GM19240 (cell line): ENCODE measurements around the gene TEDC2.
"Not testable (repeated sequence)": the region's sequence is repeated elsewhere in the genome, so short reads cannot be mapped to it uniquely, and the experiment has no call there.

Experiments
- DNase-seq: peaks from one replicate; pipeline ENCODE4 v3.0.0; 2011; ENCODE audit warnings: low spot score; ENCODE audit not compliant: insufficient read length

TEDC2 gene

DNA sequence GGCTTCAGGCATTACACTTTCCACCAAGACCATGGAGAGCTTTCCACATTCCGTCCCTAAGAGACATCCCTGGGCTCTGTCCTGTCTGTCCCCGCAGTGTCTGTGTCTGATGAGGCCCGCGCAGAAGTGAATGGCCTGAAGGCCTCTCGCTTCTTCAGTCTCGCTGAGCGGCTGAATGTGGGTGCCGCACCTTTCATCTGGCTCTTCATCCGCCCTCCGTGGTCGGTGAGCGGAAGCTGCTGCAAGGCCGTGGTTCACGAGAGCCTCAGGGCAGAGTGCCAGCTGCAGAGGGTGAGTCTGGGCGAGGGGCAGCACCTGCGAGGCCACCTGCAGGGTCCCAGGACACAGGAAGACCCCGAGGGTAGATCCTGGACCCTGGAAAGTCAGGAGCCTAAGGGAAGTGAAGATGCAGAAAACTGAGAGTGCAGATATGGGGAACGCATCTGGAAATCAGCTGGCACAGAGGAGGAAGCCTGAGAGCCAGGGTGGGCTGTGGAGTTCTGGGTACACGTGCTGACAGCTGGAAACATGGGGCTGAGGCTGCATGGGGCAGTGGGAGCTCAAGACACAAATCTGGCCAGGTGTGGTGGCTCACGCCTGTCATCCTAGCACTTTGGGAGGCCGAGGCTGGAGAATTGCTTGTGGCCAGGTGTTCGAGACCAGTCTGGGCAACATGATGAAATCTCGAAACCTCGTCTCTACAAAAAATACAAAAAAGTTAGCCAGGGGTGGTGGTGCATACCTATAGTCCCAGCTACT lies 22.7 kb upstream of the TEDC2 start:
- DNase-seq, result no peak

DNA sequence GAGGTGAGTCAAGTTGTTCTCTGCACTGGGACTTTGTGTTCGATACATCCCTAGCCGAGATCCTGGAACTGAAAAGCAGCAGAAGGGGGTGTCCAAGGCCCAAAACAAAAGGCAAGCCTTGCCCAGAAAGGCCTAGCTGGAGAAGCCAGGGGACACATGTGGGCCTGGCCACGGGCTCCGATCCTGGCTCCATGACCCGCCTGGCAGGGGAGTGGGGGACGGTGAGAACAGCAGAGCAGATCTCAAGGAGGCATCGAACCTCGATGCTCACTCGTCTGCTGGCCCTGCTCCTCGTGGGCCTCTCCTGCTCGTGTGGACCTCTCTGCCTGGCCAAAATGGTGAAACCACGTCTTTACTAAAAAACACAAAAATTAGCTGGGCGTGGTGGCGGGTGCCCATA lies 21.8 kb upstream of the TEDC2 start:
- no peak for DNase-seq

DNA sequence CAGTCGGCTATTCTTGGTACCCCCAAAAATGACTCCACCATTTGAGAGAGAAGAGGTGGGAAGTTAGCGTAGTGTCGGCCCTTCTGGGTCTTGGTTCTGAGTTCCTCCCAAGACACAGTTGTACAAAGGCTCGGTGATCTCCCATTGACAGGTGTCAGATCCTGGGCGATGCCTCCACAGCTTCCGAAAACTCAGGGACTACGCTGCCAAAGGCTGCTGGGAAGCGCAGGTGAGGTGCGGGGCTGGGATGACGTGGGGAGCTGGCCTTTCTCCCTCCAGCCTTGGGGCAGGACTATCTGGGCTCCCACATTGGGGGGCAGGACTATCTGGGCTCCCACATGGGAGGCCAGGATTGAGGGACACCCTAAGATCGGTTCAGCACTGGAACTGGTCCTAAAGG lies 20.3 kb upstream of the TEDC2 start:
- no peak for DNase-seq

DNA sequence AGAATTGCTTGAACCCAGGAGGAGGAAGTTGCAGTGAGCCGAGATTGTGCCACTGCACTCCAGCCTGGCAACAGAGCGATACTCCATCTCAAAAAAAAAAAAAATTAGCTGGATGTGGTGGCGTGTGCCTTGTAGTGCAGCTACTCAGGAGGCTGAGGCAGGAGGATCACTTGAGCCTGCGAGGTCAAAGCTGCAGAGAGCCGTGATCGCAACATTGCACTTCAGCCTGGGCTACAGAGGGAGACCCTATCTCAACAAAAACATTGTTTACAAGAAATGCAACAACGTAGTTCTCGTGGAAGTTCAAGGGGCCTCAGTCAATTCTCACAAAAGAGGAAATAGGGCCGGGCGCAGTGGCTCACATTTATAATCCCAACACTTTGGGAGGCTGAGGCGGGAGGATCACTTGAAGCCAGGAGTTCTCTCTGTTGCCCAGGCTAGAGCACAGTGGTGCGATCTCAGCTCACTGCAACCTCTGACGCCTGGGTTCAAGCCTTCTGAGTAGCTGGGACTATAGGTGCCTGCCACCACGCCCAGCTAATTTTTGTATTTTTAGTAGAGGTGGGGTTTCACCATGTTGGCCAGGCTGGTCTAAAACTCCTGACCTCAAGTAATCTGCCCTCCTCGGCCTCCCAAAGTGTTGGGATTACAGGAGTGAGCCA lies 18.6 kb upstream of the TEDC2 start:
- DNase-seq, result not testable (repeated sequence)

DNA sequence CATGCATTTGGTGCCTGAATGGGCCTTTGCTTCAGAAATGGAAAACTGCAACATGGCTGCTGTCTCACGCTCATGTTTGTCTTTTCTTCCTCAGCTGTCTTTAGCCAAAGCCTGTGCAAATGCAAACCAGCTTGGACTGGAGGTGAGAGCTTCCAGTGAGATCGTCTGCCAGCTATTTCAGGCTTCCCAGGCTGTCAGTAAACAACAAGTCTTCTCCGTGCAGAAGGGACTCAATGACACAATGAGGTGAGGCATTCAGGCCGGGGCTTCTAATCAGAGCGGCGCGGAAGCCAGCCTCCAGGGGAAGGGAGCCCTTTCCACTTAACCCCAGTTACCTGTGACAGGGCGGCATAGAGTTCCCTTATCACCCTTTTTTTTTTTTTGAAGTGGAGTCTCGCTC lies 16.4 kb upstream of the TEDC2 start:
- DNase-seq, result no peak

DNA sequence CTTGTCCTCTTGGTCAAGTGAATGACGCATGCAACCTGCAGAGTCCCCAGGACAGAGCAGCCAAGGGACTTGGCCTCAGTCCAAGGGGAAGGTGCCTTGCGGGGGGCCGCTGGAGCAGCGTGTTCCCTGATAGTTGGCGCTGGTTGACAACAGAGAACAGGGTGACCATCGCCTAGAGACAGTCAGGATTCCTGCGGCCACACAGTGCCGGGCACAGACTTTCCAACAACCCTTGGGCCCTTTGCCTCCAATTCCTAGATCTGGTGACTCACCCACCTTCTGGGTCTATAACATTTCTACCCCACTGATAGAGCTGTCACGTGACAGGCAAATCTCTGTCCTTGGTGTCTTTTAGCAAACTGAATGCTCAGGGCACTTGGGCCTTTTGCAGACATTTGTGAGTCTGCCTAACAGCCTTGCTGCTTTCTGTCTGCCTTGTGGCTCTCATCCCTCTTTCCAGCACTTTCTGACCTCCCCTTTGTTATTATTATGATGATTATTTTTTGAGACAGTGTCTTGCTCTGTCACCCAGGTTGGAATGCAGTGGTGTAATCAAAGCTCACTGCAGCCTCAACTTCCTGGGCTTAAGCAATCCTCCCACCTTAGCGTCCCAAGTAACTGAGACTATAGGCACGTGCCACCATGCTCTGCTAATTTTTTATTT lies 11.9 kb upstream of the TEDC2 start:
- no peak for DNase-seq

DNA sequence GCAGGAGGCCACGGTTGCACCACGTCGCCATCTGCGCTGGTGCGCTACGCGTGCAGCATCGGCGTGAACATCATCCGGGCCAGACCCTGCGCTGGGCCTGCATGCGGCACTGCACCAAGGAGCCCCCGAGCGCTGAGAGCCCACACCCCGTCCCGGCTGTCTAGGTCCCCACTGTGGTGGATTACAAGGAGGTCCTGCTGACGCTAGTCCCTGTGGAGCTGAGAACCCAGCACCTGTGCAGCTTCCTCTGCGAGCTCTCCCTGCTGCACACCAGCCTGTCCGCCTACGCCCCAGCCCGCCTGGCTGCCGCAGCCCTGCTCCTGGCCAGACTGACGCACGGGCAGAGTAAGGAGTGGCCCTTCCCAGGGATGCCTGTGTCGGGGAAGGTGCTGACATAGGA lies 10.8 kb upstream of the TEDC2 start:
- DNase-seq, result no peak

DNA sequence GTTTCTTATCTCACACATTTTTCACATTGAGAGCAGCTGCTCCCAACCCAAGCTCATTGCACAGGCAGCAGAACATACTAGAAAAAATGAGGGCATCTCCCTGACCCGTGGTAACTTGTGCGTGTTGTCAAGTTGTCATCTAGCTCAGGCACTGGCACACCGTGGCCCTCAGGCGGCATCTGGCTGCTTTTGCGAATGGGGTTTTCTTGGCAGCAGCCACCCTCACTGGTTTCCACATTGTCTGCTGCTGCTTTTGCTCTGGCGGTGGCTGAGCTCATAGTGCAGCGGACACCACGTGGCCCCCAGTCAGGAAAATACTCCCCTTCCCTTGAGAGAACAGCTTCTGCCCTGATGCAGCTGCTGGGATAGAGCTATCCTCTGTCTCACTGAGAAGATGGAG lies 9.4 kb upstream of the TEDC2 start:
- DNase-seq, result no peak

DNA sequence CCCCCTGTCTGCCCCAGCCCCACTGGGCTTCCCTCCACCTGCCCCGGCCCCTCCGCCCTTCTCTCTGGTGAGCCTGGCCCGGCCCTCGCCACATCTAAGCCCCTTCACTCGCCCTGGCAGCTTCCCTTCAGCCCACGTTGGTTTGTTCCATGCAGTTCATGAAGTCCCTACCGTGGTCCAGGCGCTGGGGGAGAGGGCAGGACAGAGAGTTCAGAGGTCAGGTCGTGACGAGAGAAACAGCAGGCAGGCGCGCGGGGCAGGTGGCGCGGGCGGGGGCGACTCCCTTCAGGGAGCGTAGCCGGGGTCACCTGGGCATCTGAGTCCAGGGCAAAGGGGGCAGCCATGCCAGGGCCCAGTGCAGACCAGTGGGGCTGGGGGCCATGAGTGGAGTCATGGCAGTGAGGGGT lies 8.9 kb upstream of the TEDC2 start:
- DNase-seq, result no peak

DNA sequence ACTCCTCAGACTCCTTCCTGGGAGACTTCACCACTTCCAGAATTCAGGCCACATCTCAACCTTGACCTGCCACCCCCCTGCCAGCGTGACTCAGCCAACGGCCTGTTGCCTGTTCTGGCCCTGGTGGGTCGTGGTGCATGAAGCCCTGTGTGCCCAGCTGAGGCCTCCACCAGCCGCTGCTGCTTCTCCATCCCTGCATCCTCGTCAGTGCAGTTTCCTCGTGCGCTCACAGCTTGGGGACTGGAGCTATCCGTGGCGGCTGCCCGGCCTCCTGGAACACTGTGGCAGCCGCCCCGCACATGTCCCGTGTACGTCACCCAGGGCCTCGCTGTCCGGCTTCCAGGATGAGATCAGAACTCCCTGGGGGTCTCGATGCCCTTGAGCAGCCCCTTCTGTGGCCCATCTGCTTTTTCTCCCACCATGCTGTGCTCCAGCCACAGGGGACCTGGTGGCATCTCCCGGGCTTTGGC lies 8.0 kb upstream of the TEDC2 start:
- no peak for DNase-seq

DNA sequence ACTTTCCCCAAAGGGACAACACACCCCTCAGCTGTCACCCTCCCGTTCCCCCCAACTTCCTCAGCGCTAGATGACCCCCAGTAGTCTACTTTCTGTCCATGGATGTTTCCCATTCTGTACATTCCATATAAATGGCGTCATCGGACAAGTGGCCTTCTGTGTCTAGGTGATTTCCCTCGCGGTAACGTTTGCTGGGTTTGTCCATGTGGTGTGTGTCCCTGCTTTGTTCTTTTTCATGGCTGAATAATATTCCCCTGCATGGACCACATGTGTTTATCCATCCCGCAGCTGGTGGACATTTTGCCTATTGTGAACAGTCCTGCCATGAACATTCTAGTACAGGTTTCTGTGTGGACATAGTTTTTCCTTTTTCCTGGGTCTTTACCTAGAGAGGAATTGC lies 7.3 kb upstream of the TEDC2 start:
- DNase-seq, result no peak

DNA sequence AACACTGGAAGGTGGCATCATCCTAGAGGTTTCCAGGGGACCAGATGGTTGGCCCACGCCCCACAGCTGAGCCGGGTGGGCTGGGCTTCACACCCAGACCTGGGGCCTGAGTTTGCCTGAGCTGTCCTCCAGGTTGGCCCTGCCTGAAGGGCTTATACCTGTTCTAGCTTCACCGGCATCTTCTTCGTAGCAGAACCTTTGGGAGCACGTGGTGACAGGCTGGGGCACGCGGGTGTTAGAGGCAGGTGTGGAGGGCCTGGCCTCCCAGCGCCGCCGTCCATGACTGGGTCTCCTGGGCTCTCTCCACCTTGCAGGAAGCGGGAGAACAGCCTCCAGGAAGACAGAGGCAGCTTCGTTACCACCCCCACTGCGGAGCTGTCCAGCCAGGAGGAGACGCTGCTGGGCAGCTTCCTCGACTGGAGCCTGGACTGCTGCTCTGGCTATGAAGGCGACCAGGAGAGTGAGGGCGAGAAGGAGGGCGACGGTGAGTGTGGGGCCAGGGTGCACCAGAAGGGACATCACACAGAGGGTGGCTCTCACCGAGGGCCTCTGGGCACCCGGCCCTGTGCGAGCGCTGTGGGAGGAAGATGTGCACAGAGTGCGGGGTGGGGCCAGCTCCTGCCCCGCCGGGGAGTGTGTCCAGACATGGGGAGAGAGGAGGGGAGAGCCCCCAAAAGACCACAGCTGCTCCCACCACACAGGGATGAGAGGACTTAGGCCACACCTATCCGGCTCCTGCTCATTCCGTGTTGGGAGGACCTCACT lies 4.6 kb upstream of the TEDC2 start:
- DNase-seq, result no peak

DNA sequence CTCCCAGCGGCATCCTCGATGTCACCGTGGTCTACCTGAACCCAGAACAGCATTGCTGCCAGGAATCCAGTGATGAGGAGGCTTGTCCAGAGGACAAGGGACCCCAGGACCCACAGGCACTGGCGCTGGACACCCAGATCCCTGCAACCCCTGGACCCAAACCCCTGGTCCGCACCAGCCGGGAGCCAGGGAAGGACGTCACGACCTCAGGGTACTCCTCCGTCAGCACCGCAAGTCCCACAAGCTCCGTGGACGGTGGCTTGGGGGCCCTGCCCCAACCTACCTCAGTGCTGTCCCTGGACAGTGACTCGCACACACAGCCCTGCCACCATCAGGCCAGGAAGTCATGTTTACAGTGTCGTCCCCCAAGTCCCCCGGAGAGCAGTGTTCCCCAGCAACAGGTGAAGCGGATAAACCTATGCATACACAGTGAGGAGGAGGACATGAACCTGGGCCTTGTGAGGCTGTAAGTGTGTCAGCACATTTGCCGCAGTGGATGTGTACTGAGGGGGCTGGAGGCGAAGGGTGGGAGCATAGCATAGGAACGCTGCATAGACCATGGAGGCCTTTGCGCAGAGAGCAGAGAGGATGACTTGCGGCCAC lies 3.3 kb upstream of the TEDC2 start:
- DNase-seq, result no peak

DNA sequence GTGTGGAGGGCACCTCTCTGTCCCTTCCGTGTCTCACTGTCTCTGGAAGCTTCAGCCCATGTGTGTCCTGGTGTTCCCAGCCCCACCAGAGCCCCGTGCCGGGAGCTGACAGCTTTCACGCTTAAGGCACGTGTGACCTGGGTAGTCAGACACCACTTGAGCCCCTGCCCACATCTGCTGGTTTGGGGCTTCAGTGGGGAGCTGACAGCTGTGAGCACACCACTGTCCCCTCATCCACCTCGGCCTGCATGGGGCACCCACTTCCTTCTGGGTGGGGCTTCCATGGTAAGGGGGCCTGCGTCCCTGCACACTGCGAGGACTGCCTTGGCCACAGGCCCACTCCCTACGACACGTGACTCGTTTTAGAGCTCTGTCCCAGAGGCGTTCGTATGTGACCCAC lies 2.6 kb upstream of the TEDC2 start:
- no peak for DNase-seq

DNA sequence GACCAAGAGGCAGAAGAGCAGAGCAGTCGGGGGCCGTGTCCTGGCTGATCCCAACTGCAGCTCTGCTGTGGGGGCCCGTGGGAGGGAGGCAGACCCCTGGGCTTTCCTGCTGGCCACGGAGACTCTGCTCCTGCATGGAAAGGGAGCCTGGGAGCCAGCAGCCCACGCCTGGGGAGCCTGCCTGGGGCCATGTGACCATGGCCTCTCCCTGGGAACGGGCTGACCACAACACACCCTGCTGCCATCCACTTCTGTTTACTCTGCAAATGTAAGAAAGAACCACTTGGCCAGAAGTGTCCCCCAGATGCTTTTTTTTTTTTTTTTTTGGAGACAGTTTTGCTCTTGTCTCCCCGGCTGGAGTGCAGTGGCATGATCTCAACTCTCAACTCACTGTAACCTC lies 2.0 kb upstream of the TEDC2 start:
- DNase-seq, result no peak

DNA sequence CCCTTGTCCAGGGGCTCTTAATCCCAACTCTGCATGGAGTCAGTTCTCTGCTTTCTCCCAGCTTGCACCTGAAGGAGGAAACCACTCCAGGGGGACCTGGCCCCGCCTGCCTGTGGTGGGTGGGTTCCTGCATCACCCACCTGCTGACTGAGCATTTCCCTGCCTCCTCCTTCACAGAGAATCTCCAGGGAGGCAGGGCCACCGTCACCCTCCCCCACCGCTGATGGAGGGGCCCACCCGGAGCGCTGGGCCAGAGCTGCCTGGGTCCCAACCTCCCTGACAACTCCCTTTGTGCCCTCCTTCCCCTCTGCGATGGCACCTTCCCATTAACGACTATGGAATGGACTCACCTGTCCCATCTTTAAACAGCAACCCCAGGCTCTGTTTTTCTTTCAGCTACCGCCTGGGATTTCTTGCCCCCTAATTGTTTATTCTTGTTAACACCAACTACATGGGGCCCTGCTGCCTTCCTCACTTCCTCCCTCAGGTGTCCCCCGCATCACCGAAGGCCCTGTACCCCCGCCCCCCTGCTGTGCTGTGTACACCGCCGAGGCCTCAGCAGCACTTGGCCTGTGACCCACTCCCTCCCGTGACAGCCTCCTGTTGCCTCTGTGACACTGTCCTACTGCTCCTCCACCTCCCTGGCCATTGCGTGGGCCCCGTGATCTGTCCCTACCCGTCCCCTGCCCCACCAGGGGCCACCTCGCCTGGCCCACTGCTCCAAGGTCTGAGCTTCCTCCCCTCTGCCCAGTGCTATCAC lies 842 bp upstream of the TEDC2 start:
- no peak for DNase-seq

DNA sequence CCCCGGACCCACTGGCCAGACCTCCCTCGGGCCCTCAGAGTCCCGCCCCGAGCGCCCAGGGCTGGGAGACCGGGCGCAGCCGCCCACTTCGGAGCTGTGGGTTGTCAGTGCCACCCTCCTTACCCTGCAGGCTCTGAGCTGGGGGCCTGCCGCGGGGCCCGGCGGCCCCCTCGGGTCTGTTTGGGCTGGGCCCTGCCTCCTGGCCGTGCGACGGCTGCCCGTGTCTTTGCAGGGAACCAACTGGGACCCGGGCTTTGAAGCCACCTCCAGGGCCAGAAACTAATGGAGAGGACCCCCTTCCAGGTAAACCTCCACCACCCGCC lies 443 bp downstream of the TEDC2 start:
- no peak for DNase-seq

DNA sequence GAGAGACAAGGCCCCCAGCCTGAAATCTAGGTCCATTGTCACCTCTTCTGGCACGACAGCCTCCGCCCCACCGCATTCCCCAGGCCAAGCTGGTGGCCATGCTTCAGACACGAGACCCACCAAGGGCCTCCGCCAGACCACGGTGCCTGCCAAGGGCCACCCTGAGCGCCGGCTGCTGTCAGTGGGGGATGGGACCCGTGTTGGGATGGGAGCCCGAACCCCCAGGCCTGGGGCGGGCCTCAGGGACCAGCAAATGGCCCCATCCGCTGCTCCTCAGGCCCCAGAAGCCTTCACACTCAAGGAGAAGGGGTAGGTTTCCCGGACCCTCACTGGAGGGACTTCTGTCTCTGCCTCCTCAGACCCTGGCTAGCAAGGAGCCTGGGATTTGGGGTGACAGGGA lies 1.0 kb downstream of the TEDC2 start:
- no peak for DNase-seq

DNA sequence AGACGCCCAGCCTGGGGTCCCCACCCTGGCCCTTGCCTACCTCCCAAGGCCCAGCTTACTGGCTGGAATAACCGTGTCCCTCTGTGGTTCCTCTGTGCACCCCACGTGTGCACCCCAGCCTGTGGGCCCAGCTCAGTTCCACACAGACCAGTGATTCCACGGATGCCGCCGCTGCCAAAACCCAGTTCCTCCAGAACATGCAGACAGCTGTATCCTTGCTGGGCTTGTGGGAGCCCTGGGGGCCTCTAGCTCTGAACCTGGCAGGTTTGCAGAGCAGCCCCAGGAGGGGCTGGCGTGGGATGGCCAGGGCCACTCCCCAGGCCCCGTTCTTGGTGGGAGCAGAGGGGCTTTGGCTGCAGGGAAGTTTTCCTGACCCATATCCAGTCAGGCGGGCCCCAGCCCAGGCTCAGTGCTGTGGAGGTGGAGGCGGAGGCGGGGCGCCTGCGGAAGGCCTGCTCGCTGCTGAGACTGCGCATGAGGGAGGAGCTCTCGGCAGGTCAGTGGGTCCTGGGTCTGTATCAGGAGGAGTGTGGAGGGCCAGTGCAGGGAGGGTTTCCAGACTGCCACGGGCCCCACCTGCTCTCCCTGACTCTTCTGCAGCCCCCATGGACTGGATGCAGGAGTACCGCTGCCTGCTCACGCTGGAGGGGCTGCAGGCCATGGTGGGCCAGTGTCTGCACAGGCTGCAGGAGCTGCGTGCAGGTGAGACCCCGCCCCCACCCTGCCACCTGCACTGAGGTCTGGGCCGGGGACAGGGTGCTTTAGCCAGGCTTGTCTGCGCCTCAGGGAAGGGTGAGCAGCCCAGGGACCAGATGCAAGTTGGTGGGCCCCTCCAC lies 2.3 kb downstream of the TEDC2 start:
- no peak for DNase-seq

DNA sequence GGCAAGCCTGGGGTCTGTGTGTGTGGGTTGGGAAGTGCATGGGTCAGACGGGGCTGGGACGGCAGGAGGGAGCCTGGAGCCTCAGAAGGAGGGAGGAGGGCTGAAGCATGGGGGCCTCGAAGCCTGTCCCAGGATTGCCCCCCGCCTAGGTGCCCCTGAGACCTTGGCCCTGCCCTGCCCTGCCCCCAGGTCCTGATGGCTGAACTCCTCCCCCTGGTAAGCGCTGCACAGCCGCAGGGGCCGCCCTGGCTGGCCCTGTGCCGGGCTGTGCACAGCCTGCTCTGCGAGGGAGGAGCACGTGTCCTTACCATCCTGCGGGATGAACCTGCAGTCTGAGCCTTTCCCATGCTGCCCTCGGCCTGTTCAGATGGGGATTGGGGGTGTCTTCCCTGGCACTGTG lies 4.4 kb downstream of the TEDC2 start:
- no peak for DNase-seq
